Smooth muscle cell (in vitro differentiated cells): ENCODE measurements around the gene YPEL1. TPM values are rescaled to one million over a fixed set of nuclear protein-coding genes. Genes with fewer than 3 reads are reported as not detected.
"Not testable (repeated sequence)": the region's sequence is repeated elsewhere in the genome, so short reads cannot be mapped to it uniquely, and the experiment has no call there.

Experiments used
- DNase-seq: peaks from one replicate; lab custom pipeline; 2025; ENCODE audit not compliant: unreplicated experiment; lab: John Stamatoyannopoulos, UW
- H2AFZ ChIP-seq: fragments of 200-600 bp; sonication (generic); 2 replicates; pipeline ENCODE4 v1.6.0; 2016; ENCODE audit warnings: antibody characterized with exemption, low read depth, mild to moderate bottlenecking
- H3F3A ChIP-seq: fragments of 200-600 bp; sonication (generic); 2 replicates; pipeline ENCODE4 v1.6.0; 2017; ENCODE audit warnings: antibody characterized with exemption, low read depth
- H3K27ac ChIP-seq: fragments of 200-600 bp; sonication (generic); 2 replicates; pipeline ENCODE4 v1.5.1; 2016; ENCODE audit warnings: low read depth, mild to moderate bottlenecking
- H3K27me3 ChIP-seq: fragments of 200-600 bp; sonication (generic); 2 replicates; pipeline ENCODE4 v1.6.1; 2016; ENCODE audit warnings: low read depth, mild to moderate bottlenecking
- H3K36me3 ChIP-seq: fragments of 200-600 bp; sonication (generic); 2 replicates; pipeline ENCODE4 v1.5.1; 2016; ENCODE audit warnings: low read depth
- H3K4me1 ChIP-seq: fragments of 200-600 bp; sonication (generic); 2 replicates; pipeline ENCODE4 v1.5.1; 2016; ENCODE audit warnings: low read depth
- H3K4me2 ChIP-seq: fragments of 200-600 bp; sonication (generic); 2 replicates; pipeline ENCODE4 v1.6.0; 2016; ENCODE audit warnings: mild to moderate bottlenecking
- H3K4me3 ChIP-seq: fragments of 200-600 bp; sonication (generic); 2 replicates; pipeline ENCODE4 v1.5.1; 2016; ENCODE audit warnings: mild to moderate bottlenecking
- H3K79me2 ChIP-seq: fragments of 200-600 bp; sonication (generic); 2 replicates; pipeline ENCODE4 v1.6.0; 2016; ENCODE audit warnings: low read depth, mild to moderate bottlenecking
- H3K9ac ChIP-seq: fragments of 200-600 bp; sonication (generic); 2 replicates; pipeline ENCODE4 v1.6.0; 2016; ENCODE audit warnings: low read depth
- H3K9me3 ChIP-seq: fragments of 200-600 bp; sonication (generic); replicated peaks from 2 replicates; pipeline ENCODE4 v1.5.1; 2016; ENCODE audit warnings: low read depth
- H4K20me1 ChIP-seq: fragments of 200-600 bp; sonication (generic); 2 replicates; pipeline ENCODE4 v1.6.0; 2016; ENCODE audit warnings: low read depth
- CTCF ChIP-seq: fragments of 200-600 bp; sonication (generic); IDR thresholded peaks from 2 replicates; pipeline ENCODE4 v1.5.1; 2017; ENCODE audit warnings: borderline replicate concordance, mild to moderate bottlenecking, antibody characterized with exemption; ENCODE audit not compliant: insufficient read depth, poor library complexity, severe bottlenecking
- WGBS: methylation state at CpG from one replicate; pipeline ENCODE4 v1.1.7; 2016; ENCODE audit warnings: low lambda C conversion rate; 5-methylcytosine and 5-hydroxymethylcytosine counted together
- polyA plus RNA-seq: library from polyadenylated mRNA; unstranded; fragments of >200 nt; fragmentation: Nextera tagmentation; extraction: Ambion mirVana; gene quantifications from 2 replicates; pipeline ENCODE4 v1.2.1, GENCODE V29; 2016
- total RNA-seq: library from RNA; depleted of rRNA; stranded (reverse); fragments of >200 nt; gene quantifications from 2 replicates; pipeline ENCODE4 v1.2.3, GENCODE V29; 2014

The YPEL1 gene
- total and polyA plus RNA-seq, 2 experiments from 2014 or later = 1.8 to 4.1 TPM

- Histone ChIP-seq H2AFZ (no peak overlapping the region), H3K79me2 (no peaks in the 10 kb centered on the region), H3F3A (no peaks in the 10 kb centered on the region), H3K27me3 (no peaks in the 10 kb centered on the region), H3K27ac (no peak overlapping the region), H3K36me3 (no peaks in the 10 kb centered on the region), H3K9ac (no peak overlapping the region), H3K4me2 (no peak overlapping the region), H3K4me3 (no peak overlapping the region), H3K9me3 (no peaks in the 10 kb centered on the region), H4K20me1 (no peaks in the 10 kb centered on the region), H3K4me1 (no peaks in the 10 kb centered on the region)
- no peak for DNase-seq
- WGBS = 92% methylated on average over 20 of the region's 20 CpGs
- TF ChIP-seq CTCF = no peak
Measured at GRCh38 chr22:21694795-21695429, 40.7 kb downstream of the YPEL1 start.

DNA sequence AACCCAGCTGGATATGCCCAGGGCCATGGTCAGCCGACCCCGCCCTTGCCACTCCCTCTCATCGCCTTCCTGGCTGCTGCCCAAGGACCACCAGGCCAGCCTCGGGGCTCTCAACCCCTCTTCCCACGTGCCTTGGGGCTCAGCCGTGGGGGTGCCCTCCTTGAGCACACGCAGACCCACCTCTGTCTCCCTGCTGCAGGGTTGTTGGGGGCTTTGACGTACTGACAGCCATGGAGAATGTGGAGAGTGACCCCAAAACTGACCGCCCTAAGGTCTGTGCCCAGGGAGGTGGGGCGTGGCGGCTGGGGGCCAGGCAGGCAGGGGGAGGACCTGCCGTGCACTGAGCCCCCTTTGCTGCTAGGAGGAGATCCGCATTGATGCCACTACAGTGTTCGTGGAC is 41.2 kb downstream of the YPEL1 start:
- DNase-seq = no peak
- Histone ChIP-seq H3K27me3 (no peaks in the 10 kb centered on the region), H3K4me3 (no peak overlapping the region), H3K9ac (no peak overlapping the region), H3K4me2 (no peak overlapping the region), H2AFZ (no peak overlapping the region), H3F3A (no peaks in the 10 kb centered on the region), H4K20me1 (no peaks in the 10 kb centered on the region), H3K9me3 (no peaks in the 10 kb centered on the region), H3K79me2 (no peaks in the 10 kb centered on the region), H3K4me1 (no peaks in the 10 kb centered on the region), H3K27ac (no peak overlapping the region), H3K36me3 (no peaks in the 10 kb centered on the region)
- 97% methylated on average over 14 of the region's 14 CpGs for WGBS
- no peak for TF ChIP-seq CTCF

DNA sequence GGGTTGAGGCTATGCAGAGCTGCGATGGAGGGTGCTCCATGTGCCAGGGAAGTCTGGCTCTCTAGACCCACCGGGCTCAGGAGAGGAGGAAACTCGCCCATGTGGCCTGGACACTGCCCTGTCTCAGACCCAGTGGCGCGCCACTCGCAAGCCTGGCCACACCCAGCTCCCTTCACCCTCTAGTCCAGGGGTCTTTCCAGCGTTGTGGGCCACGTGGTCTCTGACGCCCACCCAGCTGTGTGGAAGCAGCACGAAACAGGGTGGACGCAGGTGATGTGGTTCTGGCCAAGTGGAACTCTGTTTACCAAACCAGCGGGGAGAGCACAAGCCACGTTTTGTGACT is 41.6 kb downstream of the YPEL1 start:
- Histone ChIP-seq H3K4me3 (no peak overlapping the region), H3F3A (no peaks in the 10 kb centered on the region), H3K79me2 (no peaks in the 10 kb centered on the region), H4K20me1 (no peaks in the 10 kb centered on the region), H3K9me3 (no peaks in the 10 kb centered on the region), H3K4me1 (no peaks in the 10 kb centered on the region), H3K9ac (no peak overlapping the region), H2AFZ (no peak overlapping the region), H3K27ac (no peak overlapping the region), H3K36me3 (no peaks in the 10 kb centered on the region), H3K4me2 (no peak overlapping the region), H3K27me3 (no peaks in the 10 kb centered on the region)
- WGBS = 96% methylated on average over 13 of the region's 13 CpGs
- DNase-seq = no peak
- TF ChIP-seq CTCF = no peak

- Histone ChIP-seq H3K9ac (no peak overlapping the region), H3K4me1 (no peaks in the 10 kb centered on the region), H3K9me3 (no peaks in the 10 kb centered on the region), H3K79me2 (no peaks in the 10 kb centered on the region), H3K27ac (no peak overlapping the region), H4K20me1 (no peaks in the 10 kb centered on the region), H3K4me2 (no peak overlapping the region), H3K4me3 (no peak overlapping the region), H3F3A (no peaks in the 10 kb centered on the region), H2AFZ (no peak overlapping the region), H3K36me3 (no peaks in the 10 kb centered on the region), H3K27me3 (no peaks in the 10 kb centered on the region)
- TF ChIP-seq CTCF = no peak
- 96% methylated on average over 14 of the region's 14 CpGs for whole genome bisulfite sequencing
- no peak for DNase-seq
Measured at GRCh38 chr22:21693333-21693998, 42.1 kb downstream of the YPEL1 start.

DNA sequence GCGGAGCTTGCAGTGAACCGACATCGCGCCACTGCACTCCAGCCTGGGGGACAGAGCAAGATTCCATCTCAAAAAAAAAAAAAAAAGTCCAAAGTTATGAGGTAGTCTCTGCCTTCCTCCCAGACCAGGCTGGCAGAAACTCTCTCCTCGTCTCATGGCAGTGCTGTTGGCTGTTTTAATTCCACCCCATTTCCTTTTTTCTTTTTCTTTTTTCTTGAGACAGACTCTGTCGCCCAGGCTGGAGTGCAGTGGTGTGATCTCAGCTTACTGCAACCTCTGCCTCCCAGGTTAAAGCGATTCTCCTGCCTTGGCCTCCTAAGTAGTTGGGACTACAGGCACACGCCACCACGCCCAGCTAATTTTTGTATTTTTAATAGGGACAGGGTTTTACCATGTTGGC is 42.7 kb downstream of the YPEL1 start:
- not testable (repeated sequence) for H3K27me3 ChIP-seq, H3K9me3 ChIP-seq, H3K4me3 ChIP-seq, H3K27ac ChIP-seq, DNase-seq, H3F3A ChIP-seq, H3K79me2 ChIP-seq, H3K4me2 ChIP-seq, H3K36me3 ChIP-seq, H3K9ac ChIP-seq, H3K4me1 ChIP-seq, H4K20me1 ChIP-seq, H2AFZ ChIP-seq
- WGBS = 95% methylated on average over 9 of the region's 9 CpGs
